GM23338 (cell line): ENCODE data around the gene CNOT6.

Experiments
- CREB1 ChIP-seq: fragments of 250-450 bp; sonication (Bioruptor Pico); IDR thresholded peaks from 2 replicates; pipeline ENCODE4 v1.5.0; 2020; ENCODE audit warnings: low read depth, mild to moderate bottlenecking, moderate library complexity
- CTCF ChIP-seq, 2 experiments: fragments of 200-600 bp in 1 of 2; sonication (generic) in 1 of 2; conservative IDR thresholded peaks; 2 replicates each; pipeline versions ENCODE4 v1.5.1 to v1.6.1; 2016 to 2017; ENCODE audit warnings: antibody characterized with exemption in 2 of 2, low read depth in 2 of 2, mild to moderate bottlenecking in 2 of 2, moderate library complexity in 1 of 2
- ETS1 ChIP-seq: IDR thresholded peaks from 2 replicates; pipeline ENCODE4 v1.6.1; 2016; ENCODE audit warnings: antibody characterized with exemption
- EZH2 ChIP-seq: fragments of 200-600 bp; sonication (generic); IDR thresholded peaks from one replicate; pipeline ENCODE4 v1.8.0; 2017; ENCODE audit warnings: antibody characterized with exemption, mild to moderate bottlenecking, low read depth; ENCODE audit not compliant: unreplicated experiment
- EZH2phosphoT487 ChIP-seq: fragments of 200-600 bp; sonication (generic); IDR thresholded peaks from one replicate; pipeline ENCODE4 v1.8.1; 2018; ENCODE audit warnings: antibody characterized with exemption; ENCODE audit not compliant: unreplicated experiment
- JUNB ChIP-seq: IDR thresholded peaks from one replicate; pipeline ENCODE4 v1.6.1; 2016; ENCODE audit warnings: antibody characterized with exemption; ENCODE audit not compliant: unreplicated experiment
- POLR2AphosphoS5 ChIP-seq: IDR thresholded peaks from 2 replicates; pipeline ENCODE4 v1.6.1; 2016; ENCODE audit warnings: antibody characterized with exemption, low read depth
- REST ChIP-seq: IDR thresholded peaks from one replicate; pipeline ENCODE4 v1.6.1; 2018; ENCODE audit warnings: antibody characterized with exemption; ENCODE audit not compliant: unreplicated experiment

GRCh38 chr5:180601591-180602480 is 107.7 kb downstream of the CNOT6 start:
- TF ChIP-seq POLR2AphosphoS5: no peak
- no peak for TF ChIP-seq CREB1 (CRISPR knock-in tag)
- no peak for TF ChIP-seq EZH2phosphoT487
- TF ChIP-seq CTCF (conservative IDR thresholded peaks at IDR 0.05; ENCODE audit: low read depth in 2 of 2): no peak
- TF ChIP-seq JUNB: no peak
- TF ChIP-seq EZH2: no peak
- no peak for TF ChIP-seq ETS1
- no peak for TF ChIP-seq REST
